HG03558 (cell line): ENCODE data around the gene KLHL40.

Experiments
- ATAC-seq: cut with Tn5 transposase; IDR thresholded peaks from one replicate; pipeline ENCODE4 v1.9.1; 2021; ENCODE audit warnings: moderate number of reproducible peaks; ENCODE audit not compliant: unreplicated experiment; ENCODE audit errors: extremely low read depth

KLHL40 gene

GRCh38 chr3:42667523-42668412 lies 17.6 kb upstream of the KLHL40 start:
- no peak for ATAC-seq

- no peak for ATAC-seq
Measured at GRCh38 chr3:42668413-42668760, 16.9 kb upstream of the KLHL40 start.

- no peak for ATAC-seq
Measured at GRCh38 chr3:42668793-42669217, 16.5 kb upstream of the KLHL40 start.

- no peak for ATAC-seq
Measured at GRCh38 chr3:42670051-42670576, 15.2 kb upstream of the KLHL40 start.

- ATAC-seq, result no peak
Measured at GRCh38 chr3:42670670-42671069, 14.7 kb upstream of the KLHL40 start.

- ATAC-seq, result no peak
Measured at GRCh38 chr3:42672515-42672914, 12.8 kb upstream of the KLHL40 start.

GRCh38 chr3:42673082-42673481 lies 12.3 kb upstream of the KLHL40 start:
- ATAC-seq, result no peak

- ATAC-seq, result no peak
Measured at GRCh38 chr3:42674146-42674545, 11.2 kb upstream of the KLHL40 start.

GRCh38 chr3:42675909-42676308 lies 9.4 kb upstream of the KLHL40 start:
- ATAC-seq, result no peak

GRCh38 chr3:42678447-42678846 lies 6.9 kb upstream of the KLHL40 start:
- ATAC-seq, result no peak

- ATAC-seq, result no peak
Measured at GRCh38 chr3:42680271-42680670, 5.1 kb upstream of the KLHL40 start.

GRCh38 chr3:42680806-42681205 lies 4.5 kb upstream of the KLHL40 start:
- no peak for ATAC-seq

GRCh38 chr3:42681361-42682038 lies 3.8 kb upstream of the KLHL40 start:
- no peak for ATAC-seq

GRCh38 chr3:42682301-42683070 lies 2.9 kb upstream of the KLHL40 start:
- no peak for ATAC-seq

GRCh38 chr3:42683875-42684598 lies 1.3 kb upstream of the KLHL40 start:
- ATAC-seq, result no peak

GRCh38 chr3:42684632-42685362 lies 540 bp upstream of the KLHL40 start:
- ATAC-seq, result no peak

GRCh38 chr3:42685891-42686820 lies 819 bp downstream of the KLHL40 start:
- no peak for ATAC-seq
